Heart left ventricle (tissue), 16 donors: ENCODE data around the gene PRKN. TPM values are rescaled to one million over a fixed set of nuclear protein-coding genes. Genes with fewer than 3 reads are reported as not detected.

Experiments used
- ATAC-seq, 4 donors: fragments of 200-7000 bp; cut with Tn5 transposase; one replicate each; pipeline ENCODE4 v1.9.1; 2020 to 2022; ENCODE audit warnings: moderate library complexity in 4 of 4, mild to moderate bottlenecking in 3 of 4, moderate number of reproducible peaks in 1 of 4
- DNase-seq, 5 donors: peaks; one replicate each; pipeline ENCODE4 v3.0.0-alpha.2; 2020
- H3K27ac ChIP-seq, 12 donors: fragments of 200-600 bp; sonication (generic) in 4 of 12; one replicate each; pipeline versions ENCODE4 v1.5.0 to v1.8.0; 2016 to 2022; ENCODE audit warnings: mild to moderate bottlenecking in 2 of 12
- H3K27me3 ChIP-seq, 9 donors: fragments of 200-600 bp; sonication (generic) in 2 of 9; one replicate each; pipeline versions ENCODE4 v1.5.1 to v1.8.0; 2016 to 2022; ENCODE audit warnings: mild to moderate bottlenecking in 3 of 9
- H3K36me3 ChIP-seq, 9 donors: fragments of 200-600 bp; sonication (generic) in 2 of 9; one replicate each; pipeline versions ENCODE4 v1.5.0 to v1.8.0; 2018 to 2022; ENCODE audit warnings: mild to moderate bottlenecking in 2 of 9
- H3K4me1 ChIP-seq, 12 donors: fragments of 200-600 bp; sonication (generic) in 4 of 12; one replicate each; pipeline versions ENCODE4 v1.5.0 to v1.8.0; 2016 to 2022; ENCODE audit warnings: mild to moderate bottlenecking in 3 of 12
- H3K4me3 ChIP-seq, 12 donors: fragments of 200-600 bp; sonication (generic) in 4 of 12; one replicate each; pipeline versions ENCODE4 v1.5.0 to v1.8.0; 2017 to 2022; ENCODE audit warnings: mild to moderate bottlenecking in 9 of 12, moderate library complexity in 4 of 12
- H3K9me3 ChIP-seq, 12 donors: fragments of 200-600 bp; sonication (generic) in 4 of 12; one replicate each; pipeline versions ENCODE4 v1.5.0 to v1.8.0; 2016 to 2022; ENCODE audit warnings: mild to moderate bottlenecking in 1 of 12
- POLR2A ChIP-seq, 2 donors: fragments of 450-650 bp; IDR thresholded peaks; one replicate each; pipeline ENCODE4 v1.6.1; 2017; ENCODE audit warnings: antibody characterized with exemption in 2 of 2, mild to moderate bottlenecking in 2 of 2, moderate library complexity in 2 of 2
- WGBS, 4 donors: extraction: QIAGEN DNeasy Blood & Tissue Kit in 2 of 4; methylation state at CpG; one replicate each; pipeline versions ENCODE4 v1.1.5 to v1.1.7; 2013 to 2018; 5-methylcytosine and 5-hydroxymethylcytosine counted together
- intact Hi-C, 10 donors: fragments of 100-400 bp; cut with DNase I; formaldehyde crosslinking; loops; one replicate each; pipeline versions ENCODE4 v1.11.1 to v1.14.2; 2022
- polyA plus RNA-seq, 2 donors: library from polyadenylated mRNA; stranded (reverse); fragments of 200-250 nt; gene quantifications; one replicate each; pipeline ENCODE4 v1.2.3, GENCODE V29; 2013
- total RNA-seq, 9 donors: library from RNA; depleted of rRNA in 2 of 9; stranded (reverse); fragments of >200 nt in 2 of 9; fragmentation: NEBNext Ultra II Directional in 3 of 9; extraction: Animal tissue kit (Norgen Biotek cat#: 25700) in 3 of 9; gene quantifications; one replicate each; pipeline versions ENCODE4 v1.1.0 to v1.2.4, GENCODE V29; 2016 to 2023
- TF ChIP-seq, protein P1 (sequence below), 12 donors: fragments of 200-600 bp; sonication (generic) in 4 of 12; IDR thresholded peaks; one replicate each; pipeline versions ENCODE4 v1.5.0 to v1.8.0; 2018 to 2022; ENCODE audit warnings: antibody characterized with exemption in 12 of 12, mild to moderate bottlenecking in 5 of 12
- donor health status: ischemic (EF 13 %, LVEDD 7.1; RV severe dilation, severe dysfunction).
- donor health status: healthy with polysubstance abuse.
- donor health status: DM: no; HTN: yes; CAD: no.
- donor health status: DM: no; HTN: no; CAD: no.
- donor health status: ischemic (EF 25% LVEDD 6.9; RV normal size, moderate dysfunction).
- donor health status: ischemic (EF 25% LVEDD 5.7; RV mildly dilated, moderate dysfunction).
- donor health status: healthy.
- donor health status: DM: yes; HTN: yes; CAD: no.
- donor health status: ischemic (EF 35%, LVEDD 5.7; RV mildly dilated, moderate dysfunction).
- donor health status: nonischemic (EF 11% LVEDD 7.7; RV severe dilation, severe dysfunction).
- donor health status: DM: yes; HTN: yes; CAD: no.
- donor health status: PGD.
- donor health status: ischemic (EF 29% LVEDD 5.4; RV normal size, mild dysfunction).
- donor health status: nonischemic (EF 23%, LVEDD 6.1; RV moderate dilation, normal function).

The PRKN gene
- total and polyA plus RNA-seq, 11 donors = 3.4 to 32.5 (median 21.2) TPM

DNA sequence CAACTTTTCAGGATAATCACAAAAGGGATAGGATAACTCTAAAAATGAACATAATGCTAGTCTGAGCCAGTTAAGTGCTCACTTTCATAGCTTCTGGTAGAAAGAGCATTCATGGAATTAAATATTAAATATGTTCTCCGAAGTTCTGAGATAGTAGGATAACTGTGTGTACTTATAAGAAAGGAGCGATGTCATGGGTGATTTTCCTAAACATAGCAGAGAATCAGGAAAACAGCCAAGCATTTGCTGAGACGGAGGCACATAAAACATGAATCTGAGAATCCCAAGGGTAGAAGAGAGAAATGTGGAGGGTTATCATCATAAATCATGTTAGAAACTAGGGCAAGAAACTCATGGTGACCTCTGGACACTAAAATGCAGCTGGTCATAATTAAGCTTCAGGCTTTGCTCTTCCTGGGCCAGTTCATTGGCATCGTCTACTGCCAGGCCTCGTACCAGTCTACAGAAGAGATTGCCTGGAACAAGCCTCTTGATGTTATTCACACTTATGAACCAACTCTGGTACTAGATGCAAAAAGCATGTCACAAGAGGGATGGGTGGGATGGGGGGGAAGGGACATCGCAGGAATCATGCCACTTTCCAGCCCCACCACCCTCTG is 436.6 kb downstream of the PRKN start:
- intact Hi-C loops = no loop called here
- peaks cover 0 to 19% (median 7%) of the 10 kb centered on the region in 12 donors for H3K4me1 ChIP-seq
- ATAC-seq (no peak), DNase-seq (no peak)
- H3K27ac ChIP-seq = no peak overlapping the region
- H3K27me3 ChIP-seq = no peaks in the 10 kb centered on the region
- 56 to 76% (median 62%) methylated on average over 6 of the region's 6 CpGs for WGBS, 4 donors
- H3K4me3 ChIP-seq = no peak overlapping the region
- H3K9me3 ChIP-seq = no peaks in the 10 kb centered on the region
- TF ChIP-seq POLR2A (IDR thresholded peaks at IDR 0.05) = no peak
- TF ChIP-seq, protein P1, sequence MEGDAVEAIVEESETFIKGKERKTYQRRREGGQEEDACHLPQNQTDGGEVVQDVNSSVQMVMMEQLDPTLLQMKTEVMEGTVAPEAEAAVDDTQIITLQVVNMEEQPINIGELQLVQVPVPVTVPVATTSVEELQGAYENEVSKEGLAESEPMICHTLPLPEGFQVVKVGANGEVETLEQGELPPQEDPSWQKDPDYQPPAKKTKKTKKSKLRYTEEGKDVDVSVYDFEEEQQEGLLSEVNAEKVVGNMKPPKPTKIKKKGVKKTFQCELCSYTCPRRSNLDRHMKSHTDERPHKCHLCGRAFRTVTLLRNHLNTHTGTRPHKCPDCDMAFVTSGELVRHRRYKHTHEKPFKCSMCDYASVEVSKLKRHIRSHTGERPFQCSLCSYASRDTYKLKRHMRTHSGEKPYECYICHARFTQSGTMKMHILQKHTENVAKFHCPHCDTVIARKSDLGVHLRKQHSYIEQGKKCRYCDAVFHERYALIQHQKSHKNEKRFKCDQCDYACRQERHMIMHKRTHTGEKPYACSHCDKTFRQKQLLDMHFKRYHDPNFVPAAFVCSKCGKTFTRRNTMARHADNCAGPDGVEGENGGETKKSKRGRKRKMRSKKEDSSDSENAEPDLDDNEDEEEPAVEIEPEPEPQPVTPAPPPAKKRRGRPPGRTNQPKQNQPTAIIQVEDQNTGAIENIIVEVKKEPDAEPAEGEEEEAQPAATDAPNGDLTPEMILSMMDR (IDR thresholded peaks at IDR 0.05) = no peak
- no peaks in the 10 kb centered on the region for H3K36me3 ChIP-seq

DNA sequence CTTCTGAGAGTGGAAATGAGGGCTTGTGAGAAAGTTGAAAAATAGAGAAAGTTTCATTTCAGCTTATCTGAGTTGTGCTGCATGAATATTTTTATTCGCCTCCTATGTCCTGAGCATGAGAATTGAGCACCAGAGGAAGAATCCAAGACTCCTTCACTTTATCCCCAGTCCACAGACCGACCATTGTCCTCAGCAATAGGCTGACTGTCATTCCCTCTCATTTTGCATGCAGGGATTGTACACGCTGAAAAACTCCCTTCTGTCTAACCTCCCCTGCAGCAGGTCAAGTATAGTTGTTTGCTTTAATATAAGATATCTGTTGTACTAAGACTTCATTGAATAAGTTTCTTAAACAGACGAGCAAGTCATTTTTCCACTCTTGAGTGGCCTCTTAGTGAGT is 437.6 kb downstream of the PRKN start:
- Histone ChIP-seq H3K9me3 (no peaks in the 10 kb centered on the region), H3K4me1 (peaks cover 0 to 19% (median 7%) of the 10 kb centered on the region in 12 donors), H3K36me3 (no peaks in the 10 kb centered on the region), H3K27ac (no peak overlapping the region), H3K27me3 (no peaks in the 10 kb centered on the region), H3K4me3 (no peak overlapping the region)
- intact Hi-C loops = no loop called here
- ATAC-seq (no peak), DNase-seq (no peak)
- TF ChIP-seq, protein P1 (IDR thresholded peaks at IDR 0.05) = no peak
- no peak for TF ChIP-seq POLR2A (IDR thresholded peaks at IDR 0.05)
- 87 to 92% (median 88%) methylated on average over 4 of the region's 4 CpGs for WGBS, 4 donors

DNA sequence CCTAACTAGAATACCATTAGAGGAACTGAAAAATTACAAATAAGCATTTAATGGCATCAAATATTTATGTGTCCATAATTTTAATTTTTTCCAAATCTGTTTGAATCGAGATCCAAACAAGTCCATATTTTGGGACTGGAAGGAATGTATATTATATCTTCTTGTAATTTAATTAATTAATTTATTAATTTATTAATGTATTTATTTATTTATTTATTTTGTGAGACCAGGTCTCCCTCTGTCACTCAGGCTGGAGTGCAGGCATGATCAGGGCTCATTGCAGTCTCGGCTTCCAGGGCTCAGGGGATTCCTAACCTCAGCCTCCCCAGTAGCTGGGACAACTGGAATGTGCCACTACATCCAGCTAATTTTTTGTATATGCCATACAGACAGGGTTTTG is 453.6 kb downstream of the PRKN start:
- H3K27me3 ChIP-seq = no peaks in the 10 kb centered on the region
- no peak for TF ChIP-seq POLR2A (IDR thresholded peaks at IDR 0.05)
- TF ChIP-seq, protein P1 (IDR thresholded peaks at IDR 0.05) = no peak
- ATAC-seq (no peak), DNase-seq (no peak)
- WGBS, 4 donors = 94 to 99% (median 97%) methylated on average over 2 of the region's 2 CpGs
- H3K4me3 ChIP-seq = no peak overlapping the region
- H3K9me3 ChIP-seq = no peaks in the 10 kb centered on the region
- no peaks in the 10 kb centered on the region for H3K36me3 ChIP-seq
- H3K27ac ChIP-seq = no peak overlapping the region
- H3K4me1 ChIP-seq = no peaks in the 10 kb centered on the region
- intact Hi-C loops = no loop called here

DNA sequence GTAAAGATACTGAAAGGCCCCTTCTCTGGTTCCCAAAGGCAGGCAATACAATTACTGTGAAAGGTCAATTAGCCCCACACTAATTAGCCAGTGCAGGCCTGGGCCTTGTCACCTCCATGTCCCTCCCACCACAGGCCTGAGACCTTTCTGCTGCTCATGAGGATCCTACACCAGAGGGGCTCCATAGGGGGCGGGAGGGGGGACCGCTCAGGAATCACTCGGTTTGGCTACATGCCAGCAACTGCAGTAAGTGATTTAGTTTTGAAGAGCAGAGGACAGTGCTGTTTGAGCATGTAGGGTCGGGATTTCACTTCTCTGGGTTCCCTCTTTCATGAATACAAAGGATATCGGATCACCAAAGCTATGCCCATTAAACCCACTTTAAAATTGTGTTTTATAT is 455.6 kb downstream of the PRKN start:
- Histone ChIP-seq H3K4me3 (no peak overlapping the region), H3K36me3 (no peaks in the 10 kb centered on the region), H3K9me3 (no peaks in the 10 kb centered on the region), H3K27ac (no peak overlapping the region), H3K27me3 (no peaks in the 10 kb centered on the region), H3K4me1 (peaks cover 0 to 4% (median 0%) of the 10 kb centered on the region in 12 donors)
- intact Hi-C loops = no loop called here
- ATAC-seq = no peak
- WGBS, 4 donors = 71 to 86% (median 76%) methylated on average over 5 of the region's 5 CpGs
- TF ChIP-seq POLR2A (IDR thresholded peaks at IDR 0.05) = no peak
- TF ChIP-seq, protein P1 (IDR thresholded peaks at IDR 0.05) = no peak
- no peak for DNase-seq
